HEK293 (cell line): ENCODE data around the gene KCTD17.

ENCODE experiments used
- CTCF ChIA-PET: fragments of 350-600 bp; formaldehyde crosslinking; extraction: SDS; loops from one replicate; lab custom pipeline; 2021; ENCODE audit warnings: antibody characterized with exemption; lab: Yijun Ruan, JAX
- POLR2A ChIA-PET: fragments of 300-600 bp; formaldehyde crosslinking; extraction: SDS; loops from one replicate; lab custom pipeline; 2020; ENCODE audit warnings: antibody characterized with exemption, inconsistent platforms; lab: Yijun Ruan, JAX
- H3K27ac ChIP-seq: fragments of 200-500 bp; sonication (Bioruptor generic); 2 replicates; pipeline ENCODE4 v1.5.1; 2014; ENCODE audit warnings: low read depth, low read length, control low read depth, inconsistent platforms; ENCODE audit errors: extremely low read depth
- H3K36me3 ChIP-seq, 2 experiments: fragments of 200-500 bp in 1 of 2; sonication (Bioruptor generic) in 1 of 2; 1 replicate in 1 of 2; 2 replicates in 1 of 2; pipeline ENCODE4 v1.5.1; 2014 to 2017; ENCODE audit warnings: inconsistent platforms in 2 of 2, low read length in 2 of 2; ENCODE audit not compliant: control insufficient read depth in 2 of 2, insufficient read depth in 1 of 2
- H3K4me1 ChIP-seq: fragments of 200-500 bp; sonication (Bioruptor generic); 2 replicates; pipeline ENCODE4 v1.5.1; 2014; ENCODE audit warnings: mild to moderate bottlenecking, low read length, inconsistent platforms; ENCODE audit not compliant: control insufficient read depth, insufficient read depth
- H3K4me3 ChIP-seq: 2 replicates; pipeline ENCODE4 v1.5.1; 2011; ENCODE audit warnings: low read depth, mild to moderate bottlenecking, control low read depth, low read length, moderate library complexity
- H3K9me3 ChIP-seq: fragments of 200-500 bp; sonication (Bioruptor generic); 2 replicates; pipeline ENCODE4 v1.5.1; 2014; ENCODE audit warnings: low read depth, low read length, inconsistent platforms; ENCODE audit not compliant: control insufficient read depth, insufficient read depth
- EGR2 ChIP-seq: fragments of 450-650 bp; formaldehyde crosslinking; IDR thresholded peaks from 2 replicates; pipeline ENCODE4 v1.5.1; 2016; ENCODE audit warnings: low read depth, missing biosample characterization, missing genetic modification characterization
- GFI1B ChIP-seq: fragments of 450-650 bp; formaldehyde crosslinking; IDR thresholded peaks from 2 replicates; pipeline ENCODE4 v1.5.1; 2016; ENCODE audit warnings: missing biosample characterization, missing genetic modification characterization
- GLIS2 ChIP-seq: fragments of 450-650 bp; formaldehyde crosslinking; IDR thresholded peaks from 2 replicates; pipeline ENCODE4 v1.5.1; 2016; ENCODE audit warnings: missing biosample characterization, missing genetic modification characterization
- KLF1 ChIP-seq: fragments of 450-650 bp; formaldehyde crosslinking; IDR thresholded peaks from 2 replicates; pipeline ENCODE4 v1.5.1; 2016; ENCODE audit warnings: missing biosample characterization, missing genetic modification characterization
- KLF17 ChIP-seq: fragments of 450-650 bp; formaldehyde crosslinking; IDR thresholded peaks from 2 replicates; pipeline ENCODE4 v1.5.1; 2016; ENCODE audit warnings: missing biosample characterization, missing genetic modification characterization
- PRDM10 ChIP-seq: fragments of 450-650 bp; formaldehyde crosslinking; IDR thresholded peaks from 2 replicates; pipeline ENCODE4 v1.5.1; 2016; ENCODE audit warnings: missing biosample characterization, missing genetic modification characterization
- REST ChIP-seq: fragments of 450-650 bp; formaldehyde crosslinking; IDR thresholded peaks from 2 replicates; pipeline ENCODE4 v1.5.1; 2016; ENCODE audit warnings: missing biosample characterization, missing genetic modification characterization
- ZBTB21 ChIP-seq: fragments of 450-650 bp; formaldehyde crosslinking; IDR thresholded peaks from 2 replicates; pipeline ENCODE4 v1.5.1; 2017; ENCODE audit warnings: missing biosample characterization, missing genetic modification characterization
- ZBTB48 ChIP-seq: fragments of 450-650 bp; formaldehyde crosslinking; IDR thresholded peaks from 2 replicates; pipeline ENCODE4 v1.5.1; 2016; ENCODE audit warnings: missing biosample characterization, missing genetic modification characterization
- ZBTB7A ChIP-seq: fragments of 450-650 bp; formaldehyde crosslinking; IDR thresholded peaks from 2 replicates; pipeline ENCODE4 v1.5.1; 2016; ENCODE audit warnings: low read depth, missing biosample characterization, missing genetic modification characterization
- ZFHX2 ChIP-seq: fragments of 450-650 bp; formaldehyde crosslinking; conservative IDR thresholded peaks from 2 replicates; pipeline ENCODE4 v1.5.1; 2016; ENCODE audit warnings: missing biosample characterization, missing genetic modification characterization
- ZNF132 ChIP-seq: fragments of 450-650 bp; formaldehyde crosslinking; IDR thresholded peaks from 2 replicates; pipeline ENCODE4 v1.5.1; 2017; ENCODE audit warnings: missing biosample characterization, missing genetic modification characterization, borderline replicate concordance
- ZNF184 ChIP-seq: fragments of 450-650 bp; IDR thresholded peaks from 2 replicates; pipeline ENCODE4 v1.5.1; 2018; ENCODE audit warnings: missing biosample characterization, mild to moderate bottlenecking, missing genetic modification characterization
- ZNF354C ChIP-seq: fragments of 450-650 bp; formaldehyde crosslinking; IDR thresholded peaks from 2 replicates; pipeline ENCODE4 v1.5.1; 2016; ENCODE audit warnings: missing biosample characterization, missing genetic modification characterization, low read depth, borderline replicate concordance
- ZNF416 ChIP-seq: fragments of 450-650 bp; formaldehyde crosslinking; IDR thresholded peaks from 2 replicates; pipeline ENCODE4 v1.5.1; 2016; ENCODE audit warnings: missing biosample characterization, missing genetic modification characterization
- ZNF549 ChIP-seq: fragments of 450-650 bp; IDR thresholded peaks from 2 replicates; pipeline ENCODE4 v1.5.1; 2018; ENCODE audit warnings: missing biosample characterization, missing genetic modification characterization, mild to moderate bottlenecking, inconsistent platforms, moderate library complexity
- ZNF585B ChIP-seq: fragments of 450-650 bp; formaldehyde crosslinking; IDR thresholded peaks from 2 replicates; pipeline ENCODE4 v1.5.1; 2016; ENCODE audit warnings: missing biosample characterization, missing genetic modification characterization
- ZNF692 ChIP-seq: fragments of 450-650 bp; formaldehyde crosslinking; IDR thresholded peaks from 2 replicates; pipeline ENCODE4 v1.5.1; 2016; ENCODE audit warnings: missing biosample characterization, missing genetic modification characterization
- ZNF768 ChIP-seq: fragments of 450-650 bp; formaldehyde crosslinking; IDR thresholded peaks from 2 replicates; pipeline ENCODE4 v1.5.1; 2018; ENCODE audit warnings: missing biosample characterization, mild to moderate bottlenecking, missing genetic modification characterization

Gene KCTD17

GRCh38 chr22:37061611-37062375 lies 10.3 kb downstream of the KCTD17 start:
- H3K4me1 ChIP-seq, result no peaks in the 10 kb centered on the region

GRCh38 chr22:37062376-37062675 lies 10.8 kb downstream of the KCTD17 start:
- TF ChIP-seq ZNF354C (tag by site-specific recombination) (no peak), EGR2 (tag by site-specific recombination) (peak; percentile 62; the same call in 1 of the 2 replicates), ZNF692 (tag by site-specific recombination) (0 out of 2 replicates have a peak, but pooled peaks have one; percentile 19), KLF1 (peak; percentile 72)
- CTCF ChIA-PET, result interaction anchor here (1.0 kb wide), 1 partner anchor 16 kb away, joined by 4 read pairs; no protein-coding TSS in a partner anchor
- POLR2A ChIA-PET, result no interaction called here

More at GRCh38 chr22:37061611-37062375, 10.3 kb downstream of the KCTD17 start:
- no peak overlapping the region for H3K27ac ChIP-seq
- no peaks in the 10 kb centered on the region for H3K9me3 ChIP-seq
- no peak overlapping the region for H3K4me3 ChIP-seq
- H3K36me3 ChIP-seq, result peaks cover 0 to 49% of the 10 kb centered on the region in 2 experiments; a peak in 2 of 3 replicates
- POLR2A ChIA-PET, result interaction anchor here (1.1 kb wide), 1 partner anchor 11 kb away, joined by 3 read pairs; the partner anchor contains the start of gene KCTD17
- TF ChIP-seq REST (tag by site-specific recombination) (no peak), ZNF768 (tag by site-specific recombination) (peak; percentile 72; the same call in 1 of the 2 replicates)
- CTCF ChIA-PET, result interaction anchor here (1.0 kb wide), 1 partner anchor 16 kb away, joined by 4 read pairs; no protein-coding TSS in a partner anchor

GRCh38 chr22:37062702-37063381 lies 11.3 kb downstream of the KCTD17 start:
- CTCF ChIA-PET, result interaction anchor here (1.6 kb wide), 1 partner anchor 16 kb away, joined by 3 read pairs; no protein-coding TSS in a partner anchor
- Histone ChIP-seq H3K4me3 (no peak overlapping the region), H3K9me3 (no peaks in the 10 kb centered on the region), H3K4me1 (no peaks in the 10 kb centered on the region), H3K27ac (no peak overlapping the region), H3K36me3 (peaks cover 0 to 39% of the 10 kb centered on the region in 2 experiments; a peak in 2 of 3 replicates)
- POLR2A ChIA-PET, result no interaction called here
- TF ChIP-seq ZBTB21, result no peak
- no peak for TF ChIP-seq ZNF549
- no peak for TF ChIP-seq ZBTB7A (tag by site-specific recombination)
- 0 out of 2 replicates have a peak, but pooled peaks have one; percentile 23 for TF ChIP-seq ZBTB48 (tag by site-specific recombination)
- TF ChIP-seq KLF1, result peak; percentile 53
- TF ChIP-seq ZNF184 (tag by site-specific recombination), result no peak
- no peak for TF ChIP-seq ZNF585B (tag by site-specific recombination)
- no peak for TF ChIP-seq GFI1B (tag by site-specific recombination)
- TF ChIP-seq KLF17 (tag by site-specific recombination), result no peak
- no peak for TF ChIP-seq PRDM10 (tag by site-specific recombination)
- TF ChIP-seq ZNF416, result no peak
- TF ChIP-seq ZNF132 (tag by site-specific recombination), result no peak
- peak; percentile 24; the same call in 1 of the 2 replicates for TF ChIP-seq GLIS2 (tag by site-specific recombination)
- peak; percentile 15; the same call in 1 of the 2 replicates for TF ChIP-seq ZFHX2 (tag by site-specific recombination)

More at GRCh38 chr22:37062376-37062675, 10.8 kb downstream of the KCTD17 start:
- H3K36me3 ChIP-seq, result peaks cover 0 to 44% of the 10 kb centered on the region in 2 experiments; a peak in 2 of 3 replicates
- no peaks in the 10 kb centered on the region for H3K9me3 ChIP-seq
- H3K4me3 ChIP-seq, result no peak overlapping the region
- no peak overlapping the region for H3K27ac ChIP-seq
- H3K4me1 ChIP-seq, result no peaks in the 10 kb centered on the region
